NCI-H2029 treated with DMSO at 0.1 percent for 48 hours (cell line): ENCODE measurements around the gene EFL1.

ENCODE experiments used
- DNase-seq: peaks from one replicate; lab custom pipeline; 2025; lab: John Stamatoyannopoulos, UW

Gene EFL1

GRCh38 chr15:82081914-82082762 is 180.4 kb downstream of the EFL1 start:
- peak; percentile 45 for DNase-seq

DNA sequence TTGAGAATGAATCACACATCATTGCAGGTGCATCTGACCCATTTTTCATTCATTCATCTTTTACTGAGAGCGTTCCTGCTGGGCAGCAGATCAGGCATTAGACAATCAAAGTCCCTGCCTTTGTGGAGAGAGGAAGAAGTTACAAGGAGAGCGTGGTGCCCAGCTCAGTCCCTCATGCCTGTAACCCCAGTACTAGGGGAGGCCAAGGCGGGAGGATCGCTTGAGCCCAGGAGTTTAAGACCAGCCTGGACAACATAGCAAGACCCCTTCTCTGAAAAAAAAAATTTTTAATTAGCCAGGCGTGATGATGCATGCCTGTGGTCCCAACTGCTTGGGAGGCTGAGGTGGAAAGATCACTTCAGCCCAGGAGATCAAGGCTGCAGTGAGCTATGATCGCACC is 181.8 kb downstream of the EFL1 start:
- no peak for DNase-seq
